Measurements from ENCODE around the gene SULT2B1.

DNA sequence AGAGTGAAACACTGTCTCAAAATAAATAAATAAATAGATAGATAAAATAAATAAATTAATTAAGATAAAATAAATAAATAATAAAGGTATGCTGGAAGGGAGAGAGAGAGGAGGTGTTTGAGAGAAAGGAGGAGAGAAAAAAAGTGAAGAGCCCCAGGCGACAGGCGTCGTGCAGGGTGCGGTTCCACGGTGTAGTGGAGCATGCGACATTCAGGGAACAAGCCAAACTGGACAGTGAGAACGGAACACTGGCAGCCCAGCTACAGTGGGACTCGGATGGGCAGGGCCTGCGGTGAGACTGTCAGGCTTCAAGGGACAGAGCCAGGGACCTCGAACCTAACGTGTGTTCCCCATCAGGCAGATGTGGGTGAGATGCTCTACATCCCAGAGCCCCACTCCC, 9.4 kb downstream of the SULT2B1 start:
- no peak for TF ChIP-seq POLR2A (IDR thresholded peaks at IDR 0.05)
- TF ChIP-seq, protein P1, sequence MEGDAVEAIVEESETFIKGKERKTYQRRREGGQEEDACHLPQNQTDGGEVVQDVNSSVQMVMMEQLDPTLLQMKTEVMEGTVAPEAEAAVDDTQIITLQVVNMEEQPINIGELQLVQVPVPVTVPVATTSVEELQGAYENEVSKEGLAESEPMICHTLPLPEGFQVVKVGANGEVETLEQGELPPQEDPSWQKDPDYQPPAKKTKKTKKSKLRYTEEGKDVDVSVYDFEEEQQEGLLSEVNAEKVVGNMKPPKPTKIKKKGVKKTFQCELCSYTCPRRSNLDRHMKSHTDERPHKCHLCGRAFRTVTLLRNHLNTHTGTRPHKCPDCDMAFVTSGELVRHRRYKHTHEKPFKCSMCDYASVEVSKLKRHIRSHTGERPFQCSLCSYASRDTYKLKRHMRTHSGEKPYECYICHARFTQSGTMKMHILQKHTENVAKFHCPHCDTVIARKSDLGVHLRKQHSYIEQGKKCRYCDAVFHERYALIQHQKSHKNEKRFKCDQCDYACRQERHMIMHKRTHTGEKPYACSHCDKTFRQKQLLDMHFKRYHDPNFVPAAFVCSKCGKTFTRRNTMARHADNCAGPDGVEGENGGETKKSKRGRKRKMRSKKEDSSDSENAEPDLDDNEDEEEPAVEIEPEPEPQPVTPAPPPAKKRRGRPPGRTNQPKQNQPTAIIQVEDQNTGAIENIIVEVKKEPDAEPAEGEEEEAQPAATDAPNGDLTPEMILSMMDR (IDR thresholded peaks at IDR 0.05): no peak

All from transverse colon (tissue), 3 donors.